Left lung (tissue), 10 donors: ENCODE results near the gene LIX1. TPM values are rescaled to one million over a fixed set of nuclear protein-coding genes. Genes with fewer than 3 reads are reported as not detected.

Source experiments
- ATAC-seq: fragments of 200-7000 bp; cut with Tn5 transposase; one replicate; pipeline ENCODE4 v1.9.1; 2020; ENCODE audit warnings: moderate library complexity
- DNase-seq, 4 donors: peaks; one replicate each; pipeline ENCODE4 v3.0.0-alpha.2; 2013 to 2020
- H3K27ac ChIP-seq, 2 donors: fragments of 200-600 bp; sonication (generic) in 1 of 2; one replicate each; pipeline versions ENCODE4 v1.5.0 to v1.8.0; 2020 to 2021
- H3K27me3 ChIP-seq, 2 donors: fragments of 200-600 bp; sonication (generic) in 1 of 2; one replicate each; pipeline versions ENCODE4 v1.5.0 to v1.8.0; 2020 to 2021
- H3K36me3 ChIP-seq, 2 donors: fragments of 200-600 bp; sonication (generic) in 1 of 2; one replicate each; pipeline versions ENCODE4 v1.5.0 to v1.8.0; 2020 to 2021
- H3K4me1 ChIP-seq, 2 donors: fragments of 200-600 bp; one replicate each; pipeline ENCODE4 v1.8.0; 2021
- H3K4me3 ChIP-seq, 2 donors: fragments of 200-600 bp; sonication (generic) in 1 of 2; one replicate each; pipeline versions ENCODE4 v1.5.0 to v1.8.0; 2020 to 2021; ENCODE audit warnings: mild to moderate bottlenecking in 1 of 2
- H3K9me3 ChIP-seq, 2 donors: fragments of 200-600 bp; sonication (generic) in 1 of 2; one replicate each; pipeline versions ENCODE4 v1.5.0 to v1.8.0; 2020 to 2021
- intact Hi-C, 2 donors: fragments of 100-400 bp; cut with DNase I; formaldehyde crosslinking; loops; one replicate each; pipeline versions ENCODE4 v1.11.2 to v1.14.2; 2022
- polyA plus RNA-seq, 6 donors: library from polyadenylated mRNA; unstranded; fragments of 120-200 nt; gene quantifications; one replicate each; pipeline ENCODE4 v1.2.1, GENCODE V29; 2013; ENCODE audit not compliant: insufficient read length in 6 of 6
- total RNA-seq, 2 donors: library from RNA; stranded (reverse); fragmentation: NEBNext Ultra II Directional; extraction: Animal tissue kit (Norgen Biotek cat#: 25700); gene quantifications; one replicate each; pipeline ENCODE4 v1.2.1, GENCODE V29; 2021
- TF ChIP-seq, protein P1 (sequence below), 2 donors: fragments of 200-600 bp; sonication (generic) in 1 of 2; IDR thresholded peaks; one replicate each; pipeline versions ENCODE4 v1.5.0 to v1.8.0; 2021; ENCODE audit warnings: antibody characterized with exemption in 2 of 2
- donor health status: DM: no; HTN: yes; CAD: no.
- donor health status: DM: no; HTN: no; CAD: no.

LIX1 gene
- total and polyA plus RNA-seq, 8 donors = 0.64 to 2.7 (median 1.1) TPM; not detected in 2

DNA sequence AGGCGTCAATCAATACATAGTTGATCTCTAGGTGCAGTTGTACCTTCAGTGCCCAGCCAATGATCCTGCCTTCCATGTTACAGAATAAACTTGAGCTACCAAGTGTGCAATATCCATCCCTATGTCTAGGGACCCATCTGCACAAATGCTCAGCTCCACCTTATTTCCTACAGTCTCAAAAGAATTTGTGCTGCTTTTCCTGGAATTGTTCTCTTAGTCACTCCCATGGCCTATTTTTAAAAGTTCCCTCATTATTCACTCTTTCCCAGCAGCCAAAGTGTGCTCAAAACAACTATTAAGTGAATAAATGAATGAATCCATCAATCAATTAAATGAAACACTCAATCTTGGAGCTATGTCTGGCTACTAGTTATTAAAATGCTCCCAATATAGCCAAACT, 14.7 kb downstream of the LIX1 start:
- H3K27me3 ChIP-seq = no peaks in the 10 kb centered on the region
- intact Hi-C loops = no loop called here
- no peak overlapping the region for H3K4me3 ChIP-seq
- ATAC-seq = no peak
- H3K36me3 ChIP-seq = no peaks in the 10 kb centered on the region
- H3K9me3 ChIP-seq = no peaks in the 10 kb centered on the region
- no peak overlapping the region for H3K27ac ChIP-seq
- DNase-seq = no peak
- TF ChIP-seq, protein P1, sequence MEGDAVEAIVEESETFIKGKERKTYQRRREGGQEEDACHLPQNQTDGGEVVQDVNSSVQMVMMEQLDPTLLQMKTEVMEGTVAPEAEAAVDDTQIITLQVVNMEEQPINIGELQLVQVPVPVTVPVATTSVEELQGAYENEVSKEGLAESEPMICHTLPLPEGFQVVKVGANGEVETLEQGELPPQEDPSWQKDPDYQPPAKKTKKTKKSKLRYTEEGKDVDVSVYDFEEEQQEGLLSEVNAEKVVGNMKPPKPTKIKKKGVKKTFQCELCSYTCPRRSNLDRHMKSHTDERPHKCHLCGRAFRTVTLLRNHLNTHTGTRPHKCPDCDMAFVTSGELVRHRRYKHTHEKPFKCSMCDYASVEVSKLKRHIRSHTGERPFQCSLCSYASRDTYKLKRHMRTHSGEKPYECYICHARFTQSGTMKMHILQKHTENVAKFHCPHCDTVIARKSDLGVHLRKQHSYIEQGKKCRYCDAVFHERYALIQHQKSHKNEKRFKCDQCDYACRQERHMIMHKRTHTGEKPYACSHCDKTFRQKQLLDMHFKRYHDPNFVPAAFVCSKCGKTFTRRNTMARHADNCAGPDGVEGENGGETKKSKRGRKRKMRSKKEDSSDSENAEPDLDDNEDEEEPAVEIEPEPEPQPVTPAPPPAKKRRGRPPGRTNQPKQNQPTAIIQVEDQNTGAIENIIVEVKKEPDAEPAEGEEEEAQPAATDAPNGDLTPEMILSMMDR (IDR thresholded peaks at IDR 0.05) = no peak
- no peaks in the 10 kb centered on the region for H3K4me1 ChIP-seq

DNA sequence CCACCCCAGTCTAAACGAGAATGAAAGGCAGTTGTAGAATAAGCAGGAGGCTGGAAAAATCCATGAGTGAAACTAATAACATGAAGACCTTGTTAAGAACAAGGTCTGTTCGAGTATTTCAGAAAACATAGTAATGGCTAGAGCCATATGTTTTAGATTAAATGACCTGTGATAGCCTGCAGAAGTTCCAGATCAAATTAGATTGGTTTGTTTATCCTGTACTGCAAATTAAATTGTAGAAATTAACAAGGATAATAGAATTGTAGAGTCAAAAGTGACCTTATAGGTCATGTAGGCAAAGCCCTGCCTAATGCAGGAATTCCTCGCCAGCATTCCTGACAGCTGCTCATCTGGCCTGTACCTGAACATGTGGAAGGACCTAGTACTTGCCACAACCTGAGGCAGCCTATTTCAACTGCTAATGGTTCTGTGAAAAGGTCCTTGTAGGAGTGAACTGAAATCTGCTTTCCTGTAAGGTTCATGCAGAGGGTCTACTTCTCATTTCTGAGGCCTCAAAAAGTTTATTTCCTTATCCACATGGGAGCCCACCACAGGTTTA, 17.2 kb downstream of the LIX1 start:
- Histone ChIP-seq H3K4me1 (no peaks in the 10 kb centered on the region), H3K4me3 (no peak overlapping the region)
- no peak for ATAC-seq

DNA sequence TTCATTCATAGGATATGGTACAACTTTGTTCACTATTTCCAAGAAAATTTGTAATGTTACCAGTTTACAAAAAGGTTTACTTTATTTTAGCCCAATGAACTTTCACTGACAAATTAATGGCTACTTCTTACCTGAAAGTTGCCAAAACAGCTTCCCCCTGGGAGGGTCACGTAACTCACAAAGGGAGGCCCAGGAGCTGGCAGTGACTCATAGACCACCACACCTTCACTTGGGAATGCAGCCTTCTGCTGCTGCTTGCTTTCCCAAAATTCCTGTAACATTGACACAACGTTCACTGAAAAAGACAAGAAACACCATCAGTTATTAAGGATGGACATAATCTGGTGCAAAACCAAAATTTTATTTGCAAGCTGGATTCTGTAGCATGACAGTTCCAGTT, 18.1 kb downstream of the LIX1 start:
- H3K4me1 ChIP-seq = no peaks in the 10 kb centered on the region
- H3K27me3 ChIP-seq = no peaks in the 10 kb centered on the region
- H3K36me3 ChIP-seq = no peaks in the 10 kb centered on the region
- TF ChIP-seq, protein P1 (IDR thresholded peaks at IDR 0.05) = no peak
- no peaks in the 10 kb centered on the region for H3K9me3 ChIP-seq
- ATAC-seq (no peak), DNase-seq (no peak)
- H3K4me3 ChIP-seq = no peak overlapping the region
- no peak overlapping the region for H3K27ac ChIP-seq
- intact Hi-C loops = no loop called here

More for the DNA sequence above, 17.2 kb downstream of the LIX1 start:
- H3K27ac ChIP-seq = no peak overlapping the region
- no peaks in the 10 kb centered on the region for H3K9me3 ChIP-seq
- intact Hi-C loops = no loop called here
- TF ChIP-seq, protein P1 (IDR thresholded peaks at IDR 0.05) = no peak
- no peaks in the 10 kb centered on the region for H3K27me3 ChIP-seq
- no peaks in the 10 kb centered on the region for H3K36me3 ChIP-seq
- no peak for DNase-seq

DNA sequence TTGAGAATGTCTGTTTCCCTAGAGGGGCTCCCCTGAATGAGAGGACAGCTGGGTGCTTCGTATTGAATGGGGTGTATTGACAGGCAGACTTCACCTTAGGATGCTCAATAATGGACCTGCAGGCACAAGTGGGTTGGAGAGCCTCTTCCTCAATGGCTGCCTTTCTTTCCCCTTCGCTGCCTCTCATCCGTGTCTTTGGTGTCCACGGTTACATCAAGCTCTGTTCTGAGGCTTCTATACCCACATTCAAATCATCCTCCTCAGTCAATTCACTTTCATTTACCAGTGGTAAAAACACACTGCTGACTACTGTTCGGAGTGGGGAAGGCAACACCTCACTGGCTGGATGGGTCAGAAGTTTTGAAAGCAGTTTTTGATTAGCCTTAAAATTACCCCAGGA, 20.6 kb downstream of the LIX1 start:
- Histone ChIP-seq H3K27me3 (no peaks in the 10 kb centered on the region), H3K36me3 (no peaks in the 10 kb centered on the region), H3K27ac (no peak overlapping the region), H3K4me1 (no peaks in the 10 kb centered on the region), H3K9me3 (no peaks in the 10 kb centered on the region), H3K4me3 (no peak overlapping the region)
- ATAC-seq (no peak), DNase-seq (no peak)
- intact Hi-C loops = no loop called here
- TF ChIP-seq, protein P1 (IDR thresholded peaks at IDR 0.05) = no peak

DNA sequence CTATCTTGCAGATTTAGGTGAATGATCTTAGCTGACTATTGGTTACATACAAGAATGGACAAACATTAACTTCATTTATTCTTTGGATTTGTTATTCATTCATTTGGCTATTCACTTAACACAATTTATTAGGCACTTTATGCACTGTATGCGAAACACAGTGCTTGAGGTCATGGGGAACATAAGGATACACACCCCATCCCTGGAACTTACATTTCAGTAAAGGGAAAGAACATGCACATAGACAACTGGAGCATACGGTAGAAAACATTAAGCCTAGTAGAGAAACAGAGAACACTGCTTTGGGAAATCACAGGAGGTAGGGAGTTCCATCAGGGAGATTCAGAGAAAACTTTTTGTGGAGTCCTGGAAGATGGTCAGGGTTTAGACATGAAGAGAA, 22.2 kb downstream of the LIX1 start:
- Histone ChIP-seq H3K36me3 (no peaks in the 10 kb centered on the region), H3K27me3 (no peaks in the 10 kb centered on the region), H3K9me3 (no peaks in the 10 kb centered on the region), H3K4me3 (no peak overlapping the region), H3K27ac (no peak overlapping the region), H3K4me1 (no peaks in the 10 kb centered on the region)
- no peak for ATAC-seq
- TF ChIP-seq, protein P1 (IDR thresholded peaks at IDR 0.05) = no peak
- intact Hi-C loops = no loop called here
- DNase-seq = no peak
